SU-DHL-6 (cell line): Measurements from ENCODE around the gene N4BP2.

Source experiments
- H2AFZ ChIP-seq: fragments of 200-600 bp; sonication (generic); 2 replicates; pipeline ENCODE4 v1.6.1; 2014; ENCODE audit warnings: low read depth, mild to moderate bottlenecking, moderate library complexity, mixed read lengths, antibody characterized with exemption, low read length; ENCODE audit not compliant: severe bottlenecking
- H3F3A ChIP-seq: fragments of 200-600 bp; shearing (Covaris generic); 2 replicates; pipeline ENCODE4 v1.6.0; 2016; ENCODE audit warnings: antibody characterized with exemption, mild to moderate bottlenecking; ENCODE audit not compliant: insufficient read depth
- H3K27ac ChIP-seq: fragments of 200-600 bp; sonication (generic); 2 replicates; pipeline ENCODE4 v1.5.1; 2016; ENCODE audit warnings: low read depth, mild to moderate bottlenecking, low read length, moderate library complexity, mixed read lengths
- H3K27me3 ChIP-seq: fragments of 200-600 bp; sonication (generic), shearing (Covaris generic); 2 replicates; pipeline ENCODE4 v1.6.0; 2014; ENCODE audit warnings: mild to moderate bottlenecking, low read length
- H3K36me3 ChIP-seq: fragments of 200-600 bp; sonication (generic); 2 replicates; pipeline ENCODE4 v1.6.1; 2014; ENCODE audit warnings: mild to moderate bottlenecking, low read length, mixed read lengths
- H3K4me2 ChIP-seq: fragments of 300-600, 200-600 bp; shearing (Covaris generic), sonication (generic); 2 replicates; pipeline ENCODE4 v1.6.0; 2014; ENCODE audit warnings: low read length, low read depth, mild to moderate bottlenecking; ENCODE audit not compliant: poor library complexity, severe bottlenecking
- H3K4me3 ChIP-seq: fragments of 200-600 bp; sonication (generic); 2 replicates; pipeline ENCODE4 v1.5.1; 2014; ENCODE audit warnings: antibody characterized with exemption, low read length, mild to moderate bottlenecking, mixed read lengths; ENCODE audit not compliant: insufficient read depth, poor library complexity, severe bottlenecking
- H3K79me2 ChIP-seq: fragments of 200-600 bp; sonication (generic); 2 replicates; pipeline ENCODE4 v1.6.1; 2014; ENCODE audit warnings: mild to moderate bottlenecking, low read length, moderate library complexity; ENCODE audit not compliant: insufficient read depth
- H3K9ac ChIP-seq: fragments of 200-600 bp; sonication (generic); 2 replicates; pipeline ENCODE4 v1.7.0; 2014; ENCODE audit warnings: mild to moderate bottlenecking, low read length
- H3K9me2 ChIP-seq: fragments of 200-600 bp; sonication (generic); replicated peaks from 2 replicates; pipeline ENCODE4 v1.6.1; 2014; ENCODE audit warnings: low read length; ENCODE audit not compliant: insufficient read depth
- H3K9me3 ChIP-seq: fragments of 200-600 bp; sonication (generic); 2 replicates; pipeline ENCODE4 v1.6.1; 2014; ENCODE audit warnings: low read length, mixed read lengths; ENCODE audit not compliant: insufficient read depth
- H4K20me1 ChIP-seq: fragments of 200-600 bp; sonication (generic); 2 replicates; pipeline ENCODE4 v1.6.1; 2014; ENCODE audit warnings: low read depth, mild to moderate bottlenecking, antibody characterized with exemption, low read length, moderate library complexity, mixed read lengths
- CTCF ChIP-seq: fragments of 200-600 bp; sonication (generic); IDR thresholded peaks from one replicate; pipeline ENCODE4 v1.5.1; 2017; ENCODE audit warnings: antibody characterized with exemption, mild to moderate bottlenecking, low read length, moderate library complexity; ENCODE audit not compliant: insufficient read depth, poor library complexity, severe bottlenecking
- EZH2phosphoT487 ChIP-seq: fragments of 200-600 bp; sonication (generic), shearing (Covaris generic); conservative IDR thresholded peaks from 2 replicates; pipeline ENCODE4 v1.6.1; 2018; ENCODE audit warnings: mild to moderate bottlenecking, antibody characterized with exemption, low read length, moderate library complexity, mixed read lengths

The N4BP2 gene

GRCh38 chr4:40185830-40186664 is 129.4 kb downstream of the N4BP2 start:
- Histone ChIP-seq H3K4me3 (peak overlapping the region; percentile 40), H4K20me1 (no peaks in the 10 kb centered on the region), H3K9me3 (no peaks in the 10 kb centered on the region), H3K36me3 (no peaks in the 10 kb centered on the region), H2AFZ (no peak overlapping the region), H3K9ac (peak overlapping the region; percentile 32), H3K27ac (peak overlapping the region; percentile 99), H3K9me2 (no peaks in the 10 kb centered on the region), H3K79me2 (peaks cover 32% of the 10 kb centered on the region; the same call in 1 of the 2 replicates), H3K27me3 (no peaks in the 10 kb centered on the region), H3F3A (peaks cover 88% of the 10 kb centered on the region), H3K4me2 (peak overlapping the region; percentile 98)
- TF ChIP-seq EZH2phosphoT487: no peak
- TF ChIP-seq CTCF: no peak

GRCh38 chr4:40186665-40187014 is 130.0 kb downstream of the N4BP2 start:
- Histone ChIP-seq H3K4me3 (peak overlapping the region; percentile 10), H2AFZ (no peak overlapping the region), H3K27me3 (no peaks in the 10 kb centered on the region), H3K9me3 (no peaks in the 10 kb centered on the region), H3K4me2 (peak overlapping the region; percentile 98), H3K9me2 (no peaks in the 10 kb centered on the region), H3K79me2 (peaks cover 38% of the 10 kb centered on the region; the same call in 1 of the 2 replicates), H4K20me1 (no peaks in the 10 kb centered on the region), H3K36me3 (no peaks in the 10 kb centered on the region), H3K9ac (peak overlapping the region; percentile 32), H3F3A (peaks cover 88% of the 10 kb centered on the region), H3K27ac (peak overlapping the region; percentile 99)
- TF ChIP-seq EZH2phosphoT487 (no peak), CTCF (no peak)

GRCh38 chr4:40187386-40187906 is 130.8 kb downstream of the N4BP2 start:
- Histone ChIP-seq H3K27ac (peak overlapping the region; percentile 99), H3K36me3 (no peaks in the 10 kb centered on the region), H3F3A (peaks cover 89% of the 10 kb centered on the region), H3K4me3 (no peak overlapping the region), H3K9ac (peak overlapping the region; percentile 88), H2AFZ (no peak overlapping the region), H3K9me3 (no peaks in the 10 kb centered on the region), H3K79me2 (peaks cover 46% of the 10 kb centered on the region; the same call in 1 of the 2 replicates), H4K20me1 (no peaks in the 10 kb centered on the region), H3K9me2 (no peaks in the 10 kb centered on the region), H3K27me3 (no peaks in the 10 kb centered on the region), H3K4me2 (peak overlapping the region; percentile 98)
- TF ChIP-seq EZH2phosphoT487 (no peak), CTCF (no peak)
